ENCODE data around the gene SOCS7.

SOCS7 gene, protein sequence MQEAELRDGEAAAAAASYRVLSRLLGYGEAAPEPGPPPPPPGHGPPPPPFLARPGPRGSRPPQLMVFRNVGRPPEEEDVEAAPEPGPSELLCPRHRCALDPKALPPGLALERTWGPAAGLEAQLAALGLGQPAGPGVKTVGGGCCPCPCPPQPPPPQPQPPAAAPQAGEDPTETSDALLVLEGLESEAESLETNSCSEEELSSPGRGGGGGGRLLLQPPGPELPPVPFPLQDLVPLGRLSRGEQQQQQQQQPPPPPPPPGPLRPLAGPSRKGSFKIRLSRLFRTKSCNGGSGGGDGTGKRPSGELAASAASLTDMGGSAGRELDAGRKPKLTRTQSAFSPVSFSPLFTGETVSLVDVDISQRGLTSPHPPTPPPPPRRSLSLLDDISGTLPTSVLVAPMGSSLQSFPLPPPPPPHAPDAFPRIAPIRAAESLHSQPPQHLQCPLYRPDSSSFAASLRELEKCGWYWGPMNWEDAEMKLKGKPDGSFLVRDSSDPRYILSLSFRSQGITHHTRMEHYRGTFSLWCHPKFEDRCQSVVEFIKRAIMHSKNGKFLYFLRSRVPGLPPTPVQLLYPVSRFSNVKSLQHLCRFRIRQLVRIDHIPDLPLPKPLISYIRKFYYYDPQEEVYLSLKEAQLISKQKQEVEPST

GRCh38 chr17:38351412-38352222 lies at the start of gene SOCS7:
TSS of gene SOCS7 (plus strand) at chr17:38351844. CDS start at chr17:38352053, 209 bp downstream.
- DNase-seq: peak; percentile 94

DNA sequence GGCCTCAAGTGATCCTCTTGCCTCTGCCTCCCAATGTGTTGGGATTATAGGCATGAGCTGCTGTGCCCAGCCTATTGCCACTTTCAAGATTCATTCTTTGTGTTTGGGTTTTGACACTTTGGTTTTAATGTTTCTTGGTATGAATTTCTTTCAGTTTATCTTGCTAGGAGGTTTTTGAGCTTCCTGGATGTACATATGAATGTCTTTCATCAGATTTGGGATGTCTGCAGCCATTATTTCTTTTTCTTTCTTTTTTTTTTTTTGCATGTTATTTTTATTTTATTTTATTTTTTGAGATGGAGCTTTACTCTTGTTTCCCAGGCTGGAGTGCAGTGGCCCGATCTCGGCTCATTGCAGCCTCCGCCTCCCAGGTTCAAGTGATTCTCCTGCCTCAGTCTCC lies 36.1 kb upstream of the SOCS7 start:
- no peak for DNase-seq

DNA sequence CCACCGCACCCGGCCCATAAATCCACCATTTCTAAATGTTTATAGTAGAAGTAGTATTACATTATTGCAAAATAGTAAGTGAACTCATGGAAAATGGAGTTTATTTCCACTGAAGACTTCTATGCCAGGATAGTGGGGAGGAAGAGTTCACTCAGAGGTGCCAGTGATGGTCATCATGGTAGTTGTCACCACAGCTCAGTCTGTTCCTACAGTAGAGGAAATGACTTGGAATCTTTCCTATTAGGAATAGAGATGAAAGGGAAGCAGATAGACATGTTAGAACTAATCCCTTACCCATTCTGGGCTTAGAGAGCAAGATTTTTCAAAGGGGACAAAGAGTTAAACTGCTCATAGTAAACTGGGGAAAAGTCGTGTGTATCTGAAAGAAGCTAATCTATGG lies 34.6 kb upstream of the SOCS7 start:
- DNase-seq: no peak

- no peak for DNase-seq
These were observed 31.2 kb upstream of the SOCS7 start for GRCh38 chr17:38320482-38320881.

DNA sequence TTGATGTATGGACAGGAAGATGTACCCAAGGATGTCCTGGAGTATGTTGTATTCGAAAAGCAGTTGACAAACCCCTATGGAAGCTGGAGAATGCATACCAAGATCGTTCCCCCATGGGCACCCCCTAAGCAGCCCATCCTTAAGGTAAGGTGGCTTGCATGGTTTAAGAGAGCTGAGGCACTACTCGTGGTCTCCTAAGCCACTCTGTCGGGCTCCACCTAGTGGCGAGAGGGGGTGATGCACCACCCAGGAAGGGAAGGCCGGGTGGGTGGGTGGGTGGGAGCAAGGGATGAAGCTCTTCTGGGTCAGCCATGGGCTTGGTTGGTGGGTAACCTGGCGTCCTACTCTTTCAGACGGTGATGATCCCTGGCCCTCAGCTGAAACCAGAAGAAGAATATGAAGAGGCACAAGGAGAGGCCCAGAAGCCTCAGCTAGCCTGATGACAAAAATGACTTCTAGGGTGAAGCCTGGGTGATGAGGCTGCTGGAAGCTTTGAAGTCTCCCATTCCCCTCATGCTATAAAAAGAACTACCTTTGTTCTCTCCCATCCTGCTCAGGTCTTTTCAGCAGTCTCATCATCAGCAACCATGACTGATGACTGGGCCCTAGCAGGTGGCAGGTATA lies 29.4 kb upstream of the SOCS7 start:
- peak; percentile 75 for DNase-seq

DNA sequence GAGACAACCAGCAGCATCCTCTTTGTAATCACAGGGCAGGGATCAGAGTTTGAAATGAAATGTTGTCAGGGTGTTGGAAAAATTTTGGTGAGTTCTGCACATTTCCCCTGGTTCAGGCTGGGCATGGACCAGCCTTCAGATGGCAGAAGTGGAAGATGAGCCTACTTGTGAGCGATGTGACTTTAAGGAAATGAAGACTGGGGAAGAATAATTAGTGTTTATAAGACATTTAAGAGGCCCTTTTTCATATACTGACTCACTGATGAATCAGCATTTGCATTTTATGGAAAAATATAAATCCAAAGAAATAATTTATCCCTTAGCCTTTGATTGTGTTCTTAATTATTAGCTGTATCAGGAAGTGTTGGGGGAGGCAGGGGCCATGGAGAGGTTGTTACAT lies 28.7 kb upstream of the SOCS7 start:
- no peak for DNase-seq

DNA sequence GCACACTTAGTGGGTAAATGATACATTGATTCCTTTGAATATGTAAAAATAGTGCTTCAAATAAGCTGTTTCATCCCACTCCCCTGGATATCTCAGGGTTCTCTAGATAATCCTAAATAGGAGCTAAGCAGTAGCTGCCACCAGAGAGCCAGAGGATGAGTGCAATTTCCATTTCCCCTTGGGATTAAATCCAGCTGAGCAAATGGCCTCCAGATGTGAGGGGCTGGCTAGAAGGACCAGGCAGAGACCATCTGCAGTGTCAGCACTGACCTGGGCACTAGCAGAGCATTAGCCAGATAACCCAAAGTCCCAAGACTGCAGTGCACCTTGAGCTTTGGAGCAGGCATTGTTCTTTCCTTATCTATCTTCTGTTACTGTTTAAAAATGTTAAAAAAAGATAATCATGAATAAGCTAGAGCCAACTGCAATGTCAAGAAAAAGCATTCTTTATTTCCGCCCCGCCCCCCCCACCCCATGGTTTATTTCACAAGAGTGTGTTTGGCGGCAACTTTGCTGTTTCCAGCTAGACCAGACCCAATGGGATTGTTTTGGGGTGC lies 27.4 kb upstream of the SOCS7 start:
- DNase-seq: no peak

- DNase-seq: no peak
These were observed 26.9 kb upstream of the SOCS7 start for GRCh38 chr17:38324772-38325171.

GRCh38 chr17:38325221-38325851 lies 26.3 kb upstream of the SOCS7 start:
- no peak for DNase-seq

GRCh38 chr17:38326996-38327792 lies 24.4 kb upstream of the SOCS7 start:
- DNase-seq: no peak

GRCh38 chr17:38327936-38328335 lies 23.7 kb upstream of the SOCS7 start:
- DNase-seq: no peak

GRCh38 chr17:38328620-38329019 lies 23.0 kb upstream of the SOCS7 start:
- no peak for DNase-seq

DNA sequence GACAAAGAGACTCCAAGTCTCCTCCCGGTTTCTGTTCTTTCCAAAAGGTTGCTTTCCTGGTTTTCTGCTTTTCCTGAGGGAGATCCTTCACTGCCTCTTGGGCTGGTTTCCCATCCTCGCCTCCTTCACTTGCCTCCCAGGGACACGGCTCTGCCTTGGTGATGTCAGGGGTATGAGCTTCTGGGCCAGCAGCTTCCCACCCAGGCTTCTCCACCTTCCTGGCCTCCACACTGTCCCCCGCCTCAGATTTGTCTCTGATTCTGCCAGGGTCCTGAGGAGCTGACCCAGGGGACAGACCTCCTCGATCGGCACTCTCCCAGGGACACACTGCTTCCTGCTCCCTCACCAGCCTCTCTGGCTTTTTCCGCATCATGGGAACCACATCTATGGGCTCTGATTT lies 22.4 kb upstream of the SOCS7 start:
- no peak for DNase-seq

DNA sequence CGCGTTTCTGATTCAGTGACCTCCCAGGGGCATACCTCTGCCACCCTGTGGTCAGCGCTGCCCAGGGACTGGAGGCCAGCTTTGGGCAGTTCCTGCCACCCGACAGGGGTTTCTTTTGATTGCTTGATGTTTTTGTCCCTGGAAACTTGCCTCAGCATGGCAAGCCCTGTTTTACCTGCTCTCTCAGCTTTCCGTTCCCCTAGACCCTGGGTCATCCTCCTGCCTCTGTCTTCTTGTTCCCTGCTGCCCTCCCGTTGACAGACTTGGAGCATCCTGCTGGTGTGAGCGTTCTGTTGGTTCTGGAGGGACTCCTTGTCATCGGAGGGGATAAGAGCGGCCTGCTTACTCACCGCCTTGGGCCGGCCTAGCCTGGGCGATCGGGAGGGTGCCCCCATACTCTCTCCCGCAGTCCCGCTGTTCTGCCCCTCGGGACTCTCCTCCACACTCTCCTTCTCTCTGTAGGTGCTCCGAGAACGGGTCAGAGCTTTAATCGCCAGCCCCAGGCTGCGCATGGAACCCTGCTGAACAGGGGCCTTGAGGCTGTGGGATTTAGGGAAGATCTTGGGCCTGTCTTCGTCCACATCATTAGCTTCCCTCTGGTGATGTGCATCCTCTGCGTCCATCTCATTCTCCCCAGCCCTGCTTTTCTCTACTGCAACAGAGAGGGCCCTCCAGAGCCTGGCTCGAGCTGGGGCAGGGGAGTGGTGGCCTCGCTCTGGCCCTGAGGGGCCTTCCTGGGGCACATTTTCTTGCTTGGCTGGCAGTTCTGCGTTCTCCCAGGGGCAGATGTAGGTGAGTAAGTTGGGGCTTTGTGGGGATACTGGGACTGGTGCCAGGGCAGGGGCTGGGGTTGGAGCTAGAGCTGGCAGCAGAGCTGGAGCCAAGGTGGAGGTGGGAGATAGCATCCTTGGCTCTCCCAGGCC lies 21.6 kb upstream of the SOCS7 start:
- DNase-seq: no peak

- no peak for DNase-seq
These were observed 20.7 kb upstream of the SOCS7 start for GRCh38 chr17:38330941-38331411.

- no peak for DNase-seq
These were observed 18.9 kb upstream of the SOCS7 start for GRCh38 chr17:38332735-38333134.

DNA sequence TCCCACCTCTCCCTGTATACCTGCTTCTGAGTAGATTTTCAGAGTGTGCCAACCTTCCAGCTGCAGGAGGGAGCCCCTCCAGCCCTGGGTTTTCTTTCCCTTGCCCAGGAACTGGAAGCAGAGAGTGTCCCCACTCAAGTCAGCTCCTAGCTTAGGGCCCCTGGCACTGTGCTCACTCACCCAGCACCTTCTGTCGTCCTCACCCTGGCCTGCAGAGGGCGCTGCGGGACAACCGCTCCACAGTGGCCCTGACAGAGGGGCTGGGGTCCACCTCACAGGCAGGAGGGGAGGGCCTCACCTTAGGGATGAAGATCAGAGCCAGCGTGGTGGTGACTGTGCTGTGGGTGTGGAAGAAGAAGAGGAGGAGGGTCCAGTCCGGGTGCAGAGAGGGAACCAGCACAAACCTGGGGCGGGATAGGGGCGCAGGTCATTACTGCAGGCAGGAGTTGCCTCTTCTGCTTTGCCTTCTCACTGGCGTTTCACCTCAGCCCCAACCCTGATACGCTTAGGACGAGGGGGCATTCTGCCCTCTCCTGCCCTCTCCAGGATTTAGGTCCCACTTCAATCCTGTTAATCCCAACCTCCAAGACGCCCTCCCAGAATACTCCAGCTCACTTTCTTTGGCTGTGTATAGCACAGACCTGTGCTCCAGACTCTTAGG lies 17.9 kb upstream of the SOCS7 start:
- DNase-seq: peak; percentile 36

DNA sequence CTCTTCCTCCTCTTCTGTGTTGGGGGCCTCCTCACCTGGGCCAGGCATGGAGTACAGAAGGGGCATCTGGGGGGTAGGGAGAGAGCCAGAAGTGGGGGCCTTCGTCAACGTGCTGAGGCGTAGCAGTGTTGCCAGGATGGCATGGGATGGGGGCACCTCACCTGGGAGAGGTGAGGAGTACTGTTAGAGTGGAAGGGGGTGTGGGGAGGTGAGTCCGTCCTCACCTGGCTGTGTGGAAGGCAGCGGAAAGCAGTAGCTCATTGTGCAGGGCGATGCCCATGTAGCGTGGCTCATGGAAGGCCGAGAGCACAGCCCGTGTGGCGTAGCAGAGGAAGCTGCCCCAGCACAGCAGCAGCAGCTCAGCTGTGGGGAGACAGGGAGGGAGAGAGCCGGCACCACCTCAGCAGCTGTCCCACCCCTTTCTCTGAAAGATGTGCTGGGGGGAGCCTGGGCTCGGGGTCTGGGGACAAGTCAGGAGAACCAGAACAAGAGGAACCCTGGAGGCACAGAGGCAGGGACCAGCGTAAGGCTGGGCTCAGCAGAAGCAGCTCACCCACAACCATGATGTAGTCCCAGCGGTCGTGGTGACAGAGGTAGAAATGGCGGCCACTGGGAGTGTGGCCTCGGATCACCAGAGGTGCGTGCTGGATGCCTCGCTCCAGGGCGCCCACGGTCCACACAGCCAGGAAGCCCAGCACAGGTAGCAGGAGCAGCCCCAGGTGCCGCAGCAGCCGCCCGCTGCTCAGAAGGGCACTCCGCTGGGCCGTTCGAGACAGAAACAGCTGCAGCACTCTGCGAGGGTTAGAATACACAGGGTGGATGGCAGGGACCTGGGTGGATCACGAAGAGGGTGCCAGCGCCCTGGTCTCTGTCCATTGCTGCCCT lies 16.9 kb upstream of the SOCS7 start:
- DNase-seq: no peak

DNA sequence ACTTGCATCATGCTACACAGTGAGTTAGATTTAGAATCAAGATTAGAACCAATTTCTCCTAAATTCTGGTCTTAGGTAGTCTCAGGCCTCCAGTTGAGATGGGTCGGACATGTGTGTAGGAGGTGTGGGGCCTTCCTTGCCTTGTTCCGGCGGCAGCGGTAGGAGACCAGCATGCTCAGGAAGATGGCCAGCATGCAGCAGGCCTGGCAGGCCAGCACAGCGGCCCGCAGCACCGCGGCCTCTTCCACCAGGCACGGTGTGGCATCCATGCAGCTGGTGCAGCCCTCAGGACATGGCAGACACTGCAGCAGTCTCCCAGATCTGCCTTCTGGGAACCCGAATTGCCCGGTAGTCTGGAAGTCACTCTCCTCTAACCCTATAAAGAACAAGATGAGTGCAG lies 14.8 kb upstream of the SOCS7 start:
- no peak for DNase-seq

Data from activated naive CD4-positive, alpha-beta T cell treated with anti-CD3 and anti-CD28 coated beads, Interleukin-2, amount 50 U/mL, for 16 hours (primary cell).